SH-SY5Y (cell line): ENCODE results near the gene PDP2.

ENCODE experiments used
- GATA2 ChIP-seq: IDR thresholded peaks from 2 replicates; pipeline ENCODE4 v1.6.1; 2011; ENCODE audit warnings: mild to moderate bottlenecking, low read depth, low read length
- GATA3 ChIP-seq: IDR thresholded peaks from 2 replicates; pipeline ENCODE4 v1.6.1; 2011; ENCODE audit warnings: low read depth, mild to moderate bottlenecking, low read length, moderate library complexity

DNA sequence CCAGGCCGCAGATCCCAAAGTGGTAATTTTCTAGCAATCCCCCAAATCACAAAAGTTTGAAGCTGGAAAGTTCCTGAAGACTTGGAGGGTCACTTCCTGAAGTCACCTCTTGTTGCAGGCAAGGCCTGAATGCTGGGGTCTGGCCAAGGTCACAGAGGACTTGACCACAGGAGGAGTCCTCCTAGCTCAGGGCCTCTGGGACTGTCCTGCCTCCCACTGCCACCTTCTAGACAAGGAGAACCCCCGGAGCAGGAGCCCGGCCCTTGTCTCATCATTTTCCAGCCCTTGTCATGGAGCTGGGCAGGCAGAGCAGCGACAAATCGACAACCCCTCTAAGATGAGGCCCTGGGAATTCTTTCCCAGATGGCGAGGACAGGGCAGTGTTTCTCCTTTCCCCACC lies 38.0 kb downstream of the PDP2 start:
- TF ChIP-seq GATA2 (no peak), GATA3 (no peak)
